Measurements from ENCODE around the gene MRPL53. TPM values are rescaled to one million over a fixed set of nuclear protein-coding genes. Genes with fewer than 3 reads are reported as not detected.

Gene MRPL53
- total and polyA plus RNA-seq, 2 of the 13 experiments (the other 11 are each of a cell fraction or from before 2014, with no cell fraction given), result 34.3 to 51.9 TPM

DNA sequence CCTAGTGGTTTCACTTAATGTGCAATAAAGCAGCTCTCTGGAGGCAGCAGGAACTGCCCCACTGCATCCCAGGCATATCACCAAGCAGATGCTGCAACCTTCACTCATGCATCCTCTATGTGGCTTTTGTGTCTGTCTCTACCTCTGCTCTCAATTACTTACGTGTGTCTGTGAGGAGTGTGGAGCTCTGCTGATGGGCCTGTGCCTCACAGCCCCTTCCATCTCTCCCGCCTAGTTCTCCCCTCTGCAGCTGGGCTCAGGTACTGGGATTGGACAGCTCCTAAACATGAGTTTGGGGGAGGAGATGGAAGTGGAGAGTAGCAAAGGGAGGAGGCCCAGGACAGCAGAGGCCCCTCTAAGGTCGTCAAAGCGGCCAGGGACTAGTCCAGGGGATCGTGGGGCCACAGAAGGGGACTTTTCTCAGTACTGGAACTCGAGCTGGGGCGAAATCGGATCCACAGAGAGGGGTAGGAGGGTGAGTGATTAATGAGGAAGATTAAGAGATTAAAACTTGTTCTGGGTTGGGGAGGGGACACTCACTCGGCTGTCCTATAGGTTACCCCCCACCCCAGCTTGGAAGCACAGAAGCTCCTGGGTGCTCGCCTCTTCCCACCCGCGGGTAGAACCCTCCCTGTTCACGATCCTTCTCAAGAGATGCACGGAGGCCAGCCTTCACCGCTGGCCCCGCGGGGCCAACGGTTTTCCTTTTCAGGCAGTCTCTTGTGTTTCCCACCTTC, 29.0 kb upstream of the MRPL53 start (continued):
- no peak for TF ChIP-seq REL (CRISPR knock-in tag; conservative IDR thresholded peaks at IDR 0.05)
- TF ChIP-seq ZNF597 (CRISPR knock-in tag; IDR thresholded peaks at IDR 0.05), result no peak
- TF ChIP-seq, protein P1, sequence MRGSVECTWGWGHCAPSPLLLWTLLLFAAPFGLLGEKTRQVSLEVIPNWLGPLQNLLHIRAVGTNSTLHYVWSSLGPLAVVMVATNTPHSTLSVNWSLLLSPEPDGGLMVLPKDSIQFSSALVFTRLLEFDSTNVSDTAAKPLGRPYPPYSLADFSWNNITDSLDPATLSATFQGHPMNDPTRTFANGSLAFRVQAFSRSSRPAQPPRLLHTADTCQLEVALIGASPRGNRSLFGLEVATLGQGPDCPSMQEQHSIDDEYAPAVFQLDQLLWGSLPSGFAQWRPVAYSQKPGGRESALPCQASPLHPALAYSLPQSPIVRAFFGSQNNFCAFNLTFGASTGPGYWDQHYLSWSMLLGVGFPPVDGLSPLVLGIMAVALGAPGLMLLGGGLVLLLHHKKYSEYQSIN (CRISPR knock-in tag; IDR thresholded peaks at IDR 0.05; ENCODE audit: borderline replicate concordance), result no peak
- TF ChIP-seq MLLT10 (CRISPR knock-in tag; IDR thresholded peaks at IDR 0.05), result no peak
- 0 out of 2 replicates have a peak, but pooled peaks have one; percentile 13 for TF ChIP-seq ATF5 (CRISPR knock-in tag; IDR thresholded peaks at IDR 0.05; ENCODE audit: low read depth)
- TF ChIP-seq ZSCAN25 (CRISPR knock-in tag; IDR thresholded peaks at IDR 0.05), result 0 out of 2 replicates have a peak, but pooled peaks have one; percentile 64
- TF ChIP-seq, protein P2, sequence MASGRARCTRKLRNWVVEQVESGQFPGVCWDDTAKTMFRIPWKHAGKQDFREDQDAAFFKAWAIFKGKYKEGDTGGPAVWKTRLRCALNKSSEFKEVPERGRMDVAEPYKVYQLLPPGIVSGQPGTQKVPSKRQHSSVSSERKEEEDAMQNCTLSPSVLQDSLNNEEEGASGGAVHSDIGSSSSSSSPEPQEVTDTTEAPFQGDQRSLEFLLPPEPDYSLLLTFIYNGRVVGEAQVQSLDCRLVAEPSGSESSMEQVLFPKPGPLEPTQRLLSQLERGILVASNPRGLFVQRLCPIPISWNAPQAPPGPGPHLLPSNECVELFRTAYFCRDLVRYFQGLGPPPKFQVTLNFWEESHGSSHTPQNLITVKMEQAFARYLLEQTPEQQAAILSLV (CRISPR knock-in tag; IDR thresholded peaks at IDR 0.05; ENCODE audit: borderline replicate concordance), result peak; percentile 14; the same call in 1 of the 2 replicates
- no peak for TF ChIP-seq NBN (conservative IDR thresholded peaks at IDR 0.05)
- TF ChIP-seq GMEB2 (CRISPR knock-in tag; IDR thresholded peaks at IDR 0.05; ENCODE audit: low read depth), result no peak
- TF ChIP-seq TBP (CRISPR knock-in tag; IDR thresholded peaks at IDR 0.05), result no peak
- no peak for TF ChIP-seq ZNF75D (CRISPR knock-in tag; IDR thresholded peaks at IDR 0.05; ENCODE audit: borderline replicate concordance)
- 0 out of 2 replicates have a peak, but pooled peaks have one; percentile 17 for TF ChIP-seq KDM5B (CRISPR knock-in tag; IDR thresholded peaks at IDR 0.05; ENCODE audit: borderline replicate concordance)
- 0 out of 2 replicates have a peak, but pooled peaks have one; percentile 3 for TF ChIP-seq HOXD1 (CRISPR knock-in tag; IDR thresholded peaks at IDR 0.05)
- TF ChIP-seq ZFP62 (CRISPR knock-in tag; IDR thresholded peaks at IDR 0.05), result no peak
- no peak for TF ChIP-seq ZBTB7A (CRISPR knock-in tag; IDR thresholded peaks at IDR 0.05)
- no peak for TF ChIP-seq ZNF556 (CRISPR knock-in tag; IDR thresholded peaks at IDR 0.05; ENCODE audit: borderline replicate concordance)
- no peak for TF ChIP-seq ASH2L (IDR thresholded peaks at IDR 0.05; ENCODE audit: insufficient read length, low read depth, low read length)
- TF ChIP-seq ZNF251 (CRISPR knock-in tag; IDR thresholded peaks at IDR 0.05), result no peak
- TF ChIP-seq XRCC5 (optimal IDR thresholded peaks at IDR 0.05; ENCODE audit: low read length), result peak; percentile 31
- 0 out of 2 replicates have a peak, but pooled peaks have one; percentile 27 for TF ChIP-seq SNAPC2 (CRISPR knock-in tag; IDR thresholded peaks at IDR 0.05)
- TF ChIP-seq RBM22 (optimal IDR thresholded peaks at IDR 0.05; ENCODE audit: low read length), result peak; percentile 70
- TF ChIP-seq ZSCAN20 (CRISPR knock-in tag; IDR thresholded peaks at IDR 0.05; ENCODE audit: borderline replicate concordance), result no peak
- 0 out of 2 replicates have a peak, but pooled peaks have one; percentile 42 for TF ChIP-seq ZNF598 (CRISPR knock-in tag; IDR thresholded peaks at IDR 0.05; ENCODE audit: borderline replicate concordance)
- peak; percentile 28; the same call in 1 of the 2 replicates for TF ChIP-seq TGIF2 (CRISPR knock-in tag; IDR thresholded peaks at IDR 0.05)
- no peak for TF ChIP-seq ZNF549 (CRISPR knock-in tag; IDR thresholded peaks at IDR 0.05)

Data from HepG2 (cell line).